Smooth muscle cell (in vitro differentiated cells): ENCODE measurements around the gene NPC2. TPM values are rescaled to one million over a fixed set of nuclear protein-coding genes. Genes with fewer than 3 reads are reported as not detected.

ENCODE experiments used
- DNase-seq: peaks from one replicate; lab custom pipeline; 2025; ENCODE audit not compliant: unreplicated experiment; lab: John Stamatoyannopoulos, UW
- H2AFZ ChIP-seq: fragments of 200-600 bp; sonication (generic); 2 replicates; pipeline ENCODE4 v1.6.0; 2016; ENCODE audit warnings: antibody characterized with exemption, low read depth, mild to moderate bottlenecking
- H3F3A ChIP-seq: fragments of 200-600 bp; sonication (generic); 2 replicates; pipeline ENCODE4 v1.6.0; 2017; ENCODE audit warnings: antibody characterized with exemption, low read depth
- H3K27ac ChIP-seq: fragments of 200-600 bp; sonication (generic); 2 replicates; pipeline ENCODE4 v1.5.1; 2016; ENCODE audit warnings: low read depth, mild to moderate bottlenecking
- H3K27me3 ChIP-seq: fragments of 200-600 bp; sonication (generic); 2 replicates; pipeline ENCODE4 v1.6.1; 2016; ENCODE audit warnings: low read depth, mild to moderate bottlenecking
- H3K36me3 ChIP-seq: fragments of 200-600 bp; sonication (generic); 2 replicates; pipeline ENCODE4 v1.5.1; 2016; ENCODE audit warnings: low read depth
- H3K4me1 ChIP-seq: fragments of 200-600 bp; sonication (generic); 2 replicates; pipeline ENCODE4 v1.5.1; 2016; ENCODE audit warnings: low read depth
- H3K4me2 ChIP-seq: fragments of 200-600 bp; sonication (generic); 2 replicates; pipeline ENCODE4 v1.6.0; 2016; ENCODE audit warnings: mild to moderate bottlenecking
- H3K4me3 ChIP-seq: fragments of 200-600 bp; sonication (generic); 2 replicates; pipeline ENCODE4 v1.5.1; 2016; ENCODE audit warnings: mild to moderate bottlenecking
- H3K79me2 ChIP-seq: fragments of 200-600 bp; sonication (generic); 2 replicates; pipeline ENCODE4 v1.6.0; 2016; ENCODE audit warnings: low read depth, mild to moderate bottlenecking
- H3K9ac ChIP-seq: fragments of 200-600 bp; sonication (generic); 2 replicates; pipeline ENCODE4 v1.6.0; 2016; ENCODE audit warnings: low read depth
- H3K9me3 ChIP-seq: fragments of 200-600 bp; sonication (generic); replicated peaks from 2 replicates; pipeline ENCODE4 v1.5.1; 2016; ENCODE audit warnings: low read depth
- H4K20me1 ChIP-seq: fragments of 200-600 bp; sonication (generic); 2 replicates; pipeline ENCODE4 v1.6.0; 2016; ENCODE audit warnings: low read depth
- WGBS: methylation state at CpG from one replicate; pipeline ENCODE4 v1.1.7; 2016; ENCODE audit warnings: low lambda C conversion rate; 5-methylcytosine and 5-hydroxymethylcytosine counted together
- polyA plus RNA-seq: library from polyadenylated mRNA; unstranded; fragments of >200 nt; fragmentation: Nextera tagmentation; extraction: Ambion mirVana; gene quantifications from 2 replicates; pipeline ENCODE4 v1.2.1, GENCODE V29; 2016
- total RNA-seq: library from RNA; depleted of rRNA; stranded (reverse); fragments of >200 nt; gene quantifications from 2 replicates; pipeline ENCODE4 v1.2.3, GENCODE V29; 2014
- TF ChIP-seq, protein P1 (sequence below): fragments of 200-600 bp; sonication (generic); IDR thresholded peaks from 2 replicates; pipeline ENCODE4 v1.5.1; 2017; ENCODE audit warnings: borderline replicate concordance, mild to moderate bottlenecking, antibody characterized with exemption; ENCODE audit not compliant: insufficient read depth, poor library complexity, severe bottlenecking

NPC2 gene
- total and polyA plus RNA-seq, 2 experiments from 2014 or later, result 137 to 496 TPM

DNA sequence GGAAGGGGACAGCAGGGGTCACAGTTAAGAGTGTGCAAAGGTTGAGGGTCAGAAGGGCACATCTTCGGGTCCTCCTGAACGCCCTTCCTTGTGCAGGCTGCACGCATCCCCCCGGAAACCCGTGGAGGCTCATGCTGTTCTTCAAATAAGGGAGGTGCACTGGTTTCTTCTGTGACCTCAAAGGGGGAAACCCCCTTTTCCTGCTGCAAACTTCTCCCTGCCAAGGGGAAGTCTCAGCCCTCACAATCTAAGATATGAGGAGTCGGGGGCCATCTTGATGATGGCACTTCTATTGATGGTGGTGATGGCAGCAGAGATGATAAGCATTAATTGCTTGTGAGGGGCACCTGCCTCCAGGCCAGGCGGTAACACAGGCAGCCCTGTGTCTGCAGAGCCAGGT lies 40.5 kb upstream of the NPC2 start:
- WGBS, result 97% methylated on average over 7 of the region's 7 CpGs
- Histone ChIP-seq H3K27ac (no peak overlapping the region), H3K9ac (no peak overlapping the region), H4K20me1 (no peaks in the 10 kb centered on the region), H3K4me3 (no peak overlapping the region), H3K9me3 (no peaks in the 10 kb centered on the region), H2AFZ (no peak overlapping the region), H3K27me3 (no peaks in the 10 kb centered on the region), H3K4me1 (peaks cover 3% of the 10 kb centered on the region), H3K79me2 (no peaks in the 10 kb centered on the region), H3K36me3 (peaks cover 5% of the 10 kb centered on the region), H3K4me2 (no peak overlapping the region), H3F3A (no peaks in the 10 kb centered on the region)
- TF ChIP-seq, protein P1, sequence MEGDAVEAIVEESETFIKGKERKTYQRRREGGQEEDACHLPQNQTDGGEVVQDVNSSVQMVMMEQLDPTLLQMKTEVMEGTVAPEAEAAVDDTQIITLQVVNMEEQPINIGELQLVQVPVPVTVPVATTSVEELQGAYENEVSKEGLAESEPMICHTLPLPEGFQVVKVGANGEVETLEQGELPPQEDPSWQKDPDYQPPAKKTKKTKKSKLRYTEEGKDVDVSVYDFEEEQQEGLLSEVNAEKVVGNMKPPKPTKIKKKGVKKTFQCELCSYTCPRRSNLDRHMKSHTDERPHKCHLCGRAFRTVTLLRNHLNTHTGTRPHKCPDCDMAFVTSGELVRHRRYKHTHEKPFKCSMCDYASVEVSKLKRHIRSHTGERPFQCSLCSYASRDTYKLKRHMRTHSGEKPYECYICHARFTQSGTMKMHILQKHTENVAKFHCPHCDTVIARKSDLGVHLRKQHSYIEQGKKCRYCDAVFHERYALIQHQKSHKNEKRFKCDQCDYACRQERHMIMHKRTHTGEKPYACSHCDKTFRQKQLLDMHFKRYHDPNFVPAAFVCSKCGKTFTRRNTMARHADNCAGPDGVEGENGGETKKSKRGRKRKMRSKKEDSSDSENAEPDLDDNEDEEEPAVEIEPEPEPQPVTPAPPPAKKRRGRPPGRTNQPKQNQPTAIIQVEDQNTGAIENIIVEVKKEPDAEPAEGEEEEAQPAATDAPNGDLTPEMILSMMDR, result no peak
- no peak for DNase-seq

DNA sequence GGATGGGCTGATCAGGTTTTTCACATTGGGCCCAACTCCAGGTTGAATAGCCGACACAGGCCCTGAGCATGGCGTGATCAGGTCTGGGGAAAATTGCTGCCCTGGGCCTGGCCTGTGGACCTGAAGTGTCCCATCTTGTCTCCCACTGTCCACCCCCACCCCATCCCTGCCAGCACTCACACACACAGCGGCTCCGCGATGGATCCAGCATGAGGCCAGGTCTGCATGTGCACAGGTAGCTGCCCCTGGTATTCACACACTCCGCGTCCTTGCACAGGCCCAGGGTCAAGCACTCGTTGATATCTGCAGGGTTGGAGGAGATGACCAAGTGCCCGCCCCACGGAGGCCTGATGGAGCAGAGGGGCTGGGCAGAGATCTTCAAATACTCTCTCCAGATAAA lies 39.1 kb upstream of the NPC2 start:
- no peaks in the 10 kb centered on the region for H3F3A ChIP-seq
- no peak overlapping the region for H3K27ac ChIP-seq
- peaks cover 5% of the 10 kb centered on the region for H3K36me3 ChIP-seq
- no peaks in the 10 kb centered on the region for H4K20me1 ChIP-seq
- no peak overlapping the region for H3K4me2 ChIP-seq
- H3K79me2 ChIP-seq, result no peaks in the 10 kb centered on the region
- 93% methylated on average over 10 of the region's 10 CpGs for WGBS
- H3K27me3 ChIP-seq, result no peaks in the 10 kb centered on the region
- H3K4me3 ChIP-seq, result no peak overlapping the region
- no peak for DNase-seq
- H3K9me3 ChIP-seq, result no peaks in the 10 kb centered on the region
- no peak overlapping the region for H2AFZ ChIP-seq
- TF ChIP-seq, protein P1, result no peak
- peaks cover 3% of the 10 kb centered on the region for H3K4me1 ChIP-seq
- no peak overlapping the region for H3K9ac ChIP-seq

DNA sequence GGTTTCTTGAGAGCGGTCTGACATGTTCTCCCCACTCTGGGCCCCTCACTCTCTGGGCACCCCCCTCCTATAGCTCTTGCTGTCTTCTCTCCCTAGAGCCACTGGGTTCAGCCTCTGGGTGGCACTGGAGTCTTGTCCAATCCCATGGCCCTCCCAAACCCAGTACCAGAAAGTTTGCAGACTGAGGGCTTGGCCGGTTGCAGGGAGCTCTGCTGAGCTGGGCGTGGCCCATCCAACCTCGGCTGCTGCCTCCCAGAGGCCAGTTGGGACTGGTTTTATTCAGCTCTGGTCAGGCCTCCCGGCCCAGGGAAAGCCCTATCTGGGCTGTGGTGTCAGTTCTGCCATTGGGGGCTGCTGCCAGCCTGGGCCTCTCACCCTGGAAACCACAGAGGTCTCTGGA lies 38.4 kb upstream of the NPC2 start:
- no peak overlapping the region for H3K9ac ChIP-seq
- TF ChIP-seq, protein P1, result no peak
- no peaks in the 10 kb centered on the region for H3K27me3 ChIP-seq
- H3K4me3 ChIP-seq, result no peak overlapping the region
- no peaks in the 10 kb centered on the region for H3K79me2 ChIP-seq
- H3K4me1 ChIP-seq, result peaks cover 3% of the 10 kb centered on the region
- no peak overlapping the region for H2AFZ ChIP-seq
- DNase-seq, result no peak
- H3K9me3 ChIP-seq, result no peaks in the 10 kb centered on the region
- peaks cover 5% of the 10 kb centered on the region for H3K36me3 ChIP-seq
- H4K20me1 ChIP-seq, result no peaks in the 10 kb centered on the region
- 48% methylated on average over 5 of the region's 5 CpGs for WGBS
- H3K4me2 ChIP-seq, result no peak overlapping the region
- H3F3A ChIP-seq, result no peaks in the 10 kb centered on the region
- H3K27ac ChIP-seq, result no peak overlapping the region

DNA sequence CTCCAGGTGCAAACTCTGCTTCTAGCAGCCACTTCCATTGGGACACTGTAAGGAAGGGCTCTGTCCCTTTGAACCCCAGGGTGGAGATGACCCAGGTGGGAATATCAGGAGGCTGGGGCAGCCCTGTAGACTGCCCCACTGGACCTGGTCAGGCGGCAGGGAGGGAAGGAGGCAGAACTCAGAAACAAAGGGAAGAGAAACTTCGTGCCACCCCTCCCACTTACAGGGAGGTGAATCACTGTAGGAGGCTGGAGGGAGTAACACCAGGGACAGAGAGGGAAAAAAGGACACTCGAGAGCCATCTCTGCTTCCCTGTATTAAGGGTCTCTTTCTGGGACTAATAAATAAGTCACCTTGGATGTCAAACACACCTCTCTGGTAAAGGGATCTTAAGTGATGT lies 37.9 kb upstream of the NPC2 start:
- Histone ChIP-seq H3K27me3 (no peaks in the 10 kb centered on the region), H3K4me2 (no peak overlapping the region), H3K36me3 (peaks cover 5% of the 10 kb centered on the region), H3F3A (no peaks in the 10 kb centered on the region), H3K9ac (no peak overlapping the region), H3K9me3 (no peaks in the 10 kb centered on the region), H3K4me3 (no peak overlapping the region), H3K4me1 (peaks cover 3% of the 10 kb centered on the region), H4K20me1 (no peaks in the 10 kb centered on the region), H2AFZ (no peak overlapping the region), H3K27ac (no peak overlapping the region), H3K79me2 (no peaks in the 10 kb centered on the region)
- 75% methylated on average over 3 of the region's 3 CpGs for WGBS
- TF ChIP-seq, protein P1, result no peak
- no peak for DNase-seq
